ENCODE measurements around the gene ZDHHC7. TPM values are rescaled to one million over a fixed set of nuclear protein-coding genes. Genes with fewer than 3 reads are reported as not detected.

ZDHHC7 gene
- total RNA-seq, 2 experiments from 2014 or later = 22.5 to 24.3 TPM

DNA sequence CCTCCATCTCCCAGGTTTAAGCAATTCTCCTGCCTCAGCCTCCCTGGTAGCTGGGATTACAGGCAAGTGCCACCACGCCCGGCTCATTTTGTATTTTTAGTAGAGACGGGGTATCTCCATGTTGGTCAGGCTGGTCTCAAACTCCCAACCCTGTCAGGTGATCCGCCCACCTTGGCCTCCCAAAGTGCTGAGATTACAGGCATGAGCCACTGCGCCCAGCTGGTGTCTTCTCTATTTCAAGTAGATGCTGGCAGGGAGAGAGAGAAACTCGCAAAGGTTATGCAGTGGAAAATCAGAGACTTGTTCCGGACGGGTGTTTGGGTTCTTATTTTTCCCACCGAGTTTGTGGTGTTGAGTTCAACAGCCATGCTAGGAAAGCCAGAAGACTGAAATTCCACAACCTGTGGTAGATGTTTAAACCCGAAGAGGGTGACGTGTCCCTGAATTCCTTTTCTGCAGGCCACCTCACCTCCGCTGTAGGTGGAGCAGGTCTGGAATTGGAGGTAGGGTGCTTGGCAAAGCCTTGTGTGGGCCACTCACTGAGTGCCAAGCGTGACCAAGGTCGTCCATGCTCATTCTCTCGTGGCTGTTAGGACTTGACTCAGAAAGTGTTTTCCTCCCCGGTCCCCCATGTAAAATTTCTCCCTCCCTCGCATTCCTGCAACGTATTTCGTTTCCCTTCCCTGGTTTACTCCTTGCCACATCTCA lies 7.3 kb upstream of the ZDHHC7 start:
- intact Hi-C loops (cut with micrococcal nuclease; ENCODE audit: unreplicated experiment) = no loop called here
- DNase-seq (ENCODE audit: low spot score) = no peak
- Histone ChIP-seq H3K4me1 (ENCODE audit: insufficient read depth, low read length, poor library complexity, severe bottlenecking) (no peaks in the 10 kb centered on the region), H3K27ac (ENCODE audit: low read depth, low read length, poor library complexity, severe bottlenecking) (no peak overlapping the region), H3K9me2 (ENCODE audit: insufficient read depth, low read length) (no peaks in the 10 kb centered on the region), H3K9me3 (ENCODE audit: low read length) (no peaks in the 10 kb centered on the region), H2AFZ (ENCODE audit: low read length) (no peak overlapping the region), H3K4me2 (ENCODE audit: low read length) (no peak overlapping the region), H3K4me3 (ENCODE audit: low read depth, low read length, poor library complexity, severe bottlenecking) (no peak overlapping the region), H3K79me2 (ENCODE audit: insufficient read depth, low read depth, low read length) (no peaks in the 10 kb centered on the region), H4K20me1 (ENCODE audit: insufficient read depth, low read length) (no peaks in the 10 kb centered on the region), H3K36me3 (ENCODE audit: insufficient read depth, low read length) (no peaks in the 10 kb centered on the region)
- ChIA-PET CTCF (ENCODE audit: unreplicated experiment) (no interaction called here), POLR2A (interaction anchor here (0.7 kb wide), 1 partner anchor 31 kb away, joined by 4 read pairs; no protein-coding TSS in a partner anchor)
- TF ChIP-seq EZH2phosphoT487 (IDR thresholded peaks at IDR 0.05; ENCODE audit: borderline replicate concordance, low read depth, low read length) = no peak
- TF ChIP-seq, protein P1, sequence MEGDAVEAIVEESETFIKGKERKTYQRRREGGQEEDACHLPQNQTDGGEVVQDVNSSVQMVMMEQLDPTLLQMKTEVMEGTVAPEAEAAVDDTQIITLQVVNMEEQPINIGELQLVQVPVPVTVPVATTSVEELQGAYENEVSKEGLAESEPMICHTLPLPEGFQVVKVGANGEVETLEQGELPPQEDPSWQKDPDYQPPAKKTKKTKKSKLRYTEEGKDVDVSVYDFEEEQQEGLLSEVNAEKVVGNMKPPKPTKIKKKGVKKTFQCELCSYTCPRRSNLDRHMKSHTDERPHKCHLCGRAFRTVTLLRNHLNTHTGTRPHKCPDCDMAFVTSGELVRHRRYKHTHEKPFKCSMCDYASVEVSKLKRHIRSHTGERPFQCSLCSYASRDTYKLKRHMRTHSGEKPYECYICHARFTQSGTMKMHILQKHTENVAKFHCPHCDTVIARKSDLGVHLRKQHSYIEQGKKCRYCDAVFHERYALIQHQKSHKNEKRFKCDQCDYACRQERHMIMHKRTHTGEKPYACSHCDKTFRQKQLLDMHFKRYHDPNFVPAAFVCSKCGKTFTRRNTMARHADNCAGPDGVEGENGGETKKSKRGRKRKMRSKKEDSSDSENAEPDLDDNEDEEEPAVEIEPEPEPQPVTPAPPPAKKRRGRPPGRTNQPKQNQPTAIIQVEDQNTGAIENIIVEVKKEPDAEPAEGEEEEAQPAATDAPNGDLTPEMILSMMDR (conservative IDR thresholded peaks at IDR 0.05; ENCODE audit: low read length) = no peak
- BruUV-seq (replicated peaks) = no TSS peak

DNA sequence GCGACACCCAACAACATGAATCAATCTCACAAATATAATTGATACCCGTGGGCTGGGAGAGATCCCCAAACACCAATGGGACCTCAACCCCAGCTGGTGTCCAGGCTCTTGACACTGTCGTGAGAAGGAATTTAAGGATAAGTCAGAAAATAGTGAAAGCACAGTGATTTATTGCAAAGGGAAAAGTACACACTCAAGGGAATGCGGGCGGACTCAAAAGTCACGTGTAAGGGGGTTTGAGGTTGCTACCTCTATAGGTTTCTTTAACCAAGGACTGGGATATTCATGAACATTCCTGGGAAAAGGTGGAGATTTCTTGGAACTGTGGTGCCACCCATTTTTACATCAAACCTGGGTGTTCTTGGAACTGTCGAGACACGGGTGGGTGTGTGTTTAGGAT lies 6.3 kb upstream of the ZDHHC7 start:
- Histone ChIP-seq H3K27ac (ENCODE audit: low read depth, low read length, poor library complexity, severe bottlenecking) (no peak overlapping the region), H4K20me1 (ENCODE audit: insufficient read depth, low read length) (no peaks in the 10 kb centered on the region), H3K36me3 (ENCODE audit: insufficient read depth, low read length) (no peaks in the 10 kb centered on the region), H3K4me2 (ENCODE audit: low read length) (no peak overlapping the region), H3K4me3 (ENCODE audit: low read depth, low read length, poor library complexity, severe bottlenecking) (no peak overlapping the region), H3K4me1 (ENCODE audit: insufficient read depth, low read length, poor library complexity, severe bottlenecking) (no peaks in the 10 kb centered on the region), H2AFZ (ENCODE audit: low read length) (no peak overlapping the region), H3K9me3 (ENCODE audit: low read length) (no peaks in the 10 kb centered on the region), H3K79me2 (ENCODE audit: insufficient read depth, low read depth, low read length) (no peaks in the 10 kb centered on the region), H3K9me2 (ENCODE audit: insufficient read depth, low read length) (no peaks in the 10 kb centered on the region)
- intact Hi-C loops (cut with micrococcal nuclease; ENCODE audit: unreplicated experiment) = no loop called here
- DNase-seq (ENCODE audit: low spot score) = no peak
- TF ChIP-seq EZH2phosphoT487 (IDR thresholded peaks at IDR 0.05; ENCODE audit: borderline replicate concordance, low read depth, low read length) = no peak
- TF ChIP-seq, protein P1 (conservative IDR thresholded peaks at IDR 0.05; ENCODE audit: low read length) = no peak
- ChIA-PET CTCF (ENCODE audit: unreplicated experiment) (no interaction called here), POLR2A (no interaction called here)
- BruUV-seq (replicated peaks) = no TSS peak

DNA sequence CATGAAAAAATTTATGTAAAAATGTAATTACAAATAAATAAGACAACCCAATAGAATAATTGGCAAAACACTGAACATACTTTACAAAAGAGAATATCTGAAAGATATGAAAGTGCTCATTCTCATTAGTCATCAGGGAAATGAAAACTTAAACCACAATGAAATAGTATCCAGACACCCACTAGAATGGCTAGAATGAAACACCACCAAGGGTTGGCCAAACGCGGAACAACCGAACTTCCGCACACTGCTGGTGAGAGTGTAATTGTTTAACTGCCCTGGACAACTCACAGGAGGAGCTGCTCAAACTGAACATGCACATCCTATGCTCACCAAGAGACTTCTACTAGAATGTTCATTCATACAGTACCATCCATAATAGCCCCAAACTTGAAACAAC lies 5.8 kb upstream of the ZDHHC7 start:
- Histone ChIP-seq H3K4me3 (ENCODE audit: low read depth, low read length, poor library complexity, severe bottlenecking) (no peak overlapping the region), H3K4me2 (ENCODE audit: low read length) (no peak overlapping the region), H3K27ac (ENCODE audit: low read depth, low read length, poor library complexity, severe bottlenecking) (no peak overlapping the region), H3K36me3 (ENCODE audit: insufficient read depth, low read length) (no peaks in the 10 kb centered on the region), H3K79me2 (ENCODE audit: insufficient read depth, low read depth, low read length) (no peaks in the 10 kb centered on the region), H3K4me1 (ENCODE audit: insufficient read depth, low read length, poor library complexity, severe bottlenecking) (no peaks in the 10 kb centered on the region), H3K9me2 (ENCODE audit: insufficient read depth, low read length) (no peaks in the 10 kb centered on the region), H3K9me3 (ENCODE audit: low read length) (no peaks in the 10 kb centered on the region), H4K20me1 (ENCODE audit: insufficient read depth, low read length) (no peaks in the 10 kb centered on the region), H2AFZ (ENCODE audit: low read length) (no peak overlapping the region)
- BruUV-seq (replicated peaks) = no TSS peak
- ChIA-PET CTCF (ENCODE audit: unreplicated experiment) (no interaction called here), POLR2A (no interaction called here)
- no peak for DNase-seq (ENCODE audit: low spot score)
- TF ChIP-seq, protein P1 (conservative IDR thresholded peaks at IDR 0.05; ENCODE audit: low read length) = no peak
- no peak for TF ChIP-seq EZH2phosphoT487 (IDR thresholded peaks at IDR 0.05; ENCODE audit: borderline replicate concordance, low read depth, low read length)
- intact Hi-C loops (cut with micrococcal nuclease; ENCODE audit: unreplicated experiment) = no loop called here
